ENCODE measurements around the gene GMDS. TPM values are rescaled to one million over a fixed set of nuclear protein-coding genes. Genes with fewer than 3 reads are reported as not detected.

The GMDS gene
- polyA plus RNA-seq, 1 of the 3 experiments (the other 2 are of a cell fraction), result 12.3 TPM

DNA sequence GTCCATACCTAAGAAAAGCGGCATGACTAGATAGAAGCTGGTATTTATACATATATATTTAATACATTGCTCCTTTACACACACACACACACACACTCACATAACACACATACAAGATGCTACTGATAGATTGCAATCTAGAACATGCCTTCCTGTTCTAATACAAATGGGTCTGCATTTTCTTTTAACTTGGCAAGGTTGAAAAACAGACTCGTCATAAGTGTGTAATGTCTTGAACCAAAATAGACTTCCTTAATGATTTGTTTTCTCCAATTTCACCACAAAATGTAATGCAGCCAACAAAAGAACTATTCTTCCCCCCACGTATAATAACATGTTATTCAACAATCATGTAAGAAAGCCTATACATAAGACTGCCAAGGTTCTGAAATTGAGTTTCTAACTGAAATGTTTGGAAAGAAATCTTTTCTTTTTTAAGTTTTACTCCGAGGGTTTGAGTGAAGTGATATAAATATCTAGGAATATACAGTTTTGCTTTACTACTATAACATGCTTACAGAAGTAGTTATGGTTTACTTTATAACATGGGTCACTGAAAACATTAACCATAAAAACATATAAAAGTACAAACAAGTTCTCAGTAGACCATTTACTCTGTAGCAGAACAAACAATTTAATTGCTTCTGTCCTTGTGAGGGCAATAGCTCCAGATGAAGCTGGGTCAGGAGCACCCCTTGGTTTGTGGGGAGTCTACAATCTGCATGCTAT is 428.2 kb downstream of the GMDS start:
- no peak overlapping the region for H3K4me3 ChIP-seq (ENCODE audit: low read depth in 2 of 2, low read length in 1 of 2)
- CTCF ChIA-PET, result no interaction called here
- H3K4me2 ChIP-seq, result no peak overlapping the region

DNA sequence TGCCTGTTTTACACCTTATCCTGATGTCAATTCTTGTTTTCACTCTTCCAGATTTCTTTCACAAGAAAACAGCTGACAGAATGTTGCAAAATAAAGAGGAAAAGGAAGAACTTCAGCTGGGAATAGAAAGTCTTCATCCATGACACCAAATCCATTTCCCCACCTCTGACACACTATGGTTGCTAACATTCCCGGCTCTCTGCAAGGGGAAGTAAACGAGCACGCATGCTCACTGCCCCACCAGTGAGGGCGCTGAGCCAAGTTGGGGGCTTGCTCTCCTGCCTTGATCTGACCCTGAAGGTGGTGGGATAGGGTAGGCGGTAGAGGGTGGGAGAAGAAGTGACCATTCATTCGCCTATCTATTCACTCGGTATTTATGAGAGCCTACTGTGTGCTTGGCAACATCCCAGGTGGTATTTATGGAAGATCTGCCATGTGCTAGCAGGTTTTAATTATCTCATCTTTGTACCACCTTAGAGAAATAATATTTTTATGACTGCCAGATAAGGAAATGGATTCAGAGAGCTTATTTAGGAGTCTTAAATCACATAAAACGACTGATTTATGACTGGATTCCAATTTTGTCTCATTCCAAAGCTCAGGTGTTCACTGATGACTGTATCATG is 429.5 kb downstream of the GMDS start:
- Histone ChIP-seq H3K9me2 (no peaks in the 10 kb centered on the region), H4K20me1 (ENCODE audit: insufficient read depth) (no peaks in the 10 kb centered on the region), H3K27me3 (ENCODE audit: insufficient read depth) (no peaks in the 10 kb centered on the region), H3K36me3 (replicated peaks in 1 of 2; ENCODE audit: control insufficient read depth in 1 of 2, insufficient read depth in 2 of 2, low read length in 1 of 2) (no peaks in the 10 kb centered on the region), H2AFZ (ENCODE audit: low read depth) (no peak overlapping the region), H3F3A (replicated peaks; ENCODE audit: insufficient read depth) (peaks cover 4% of the 10 kb centered on the region), H3K27ac (ENCODE audit: low read depth in 2 of 2, low read length in 1 of 2) (no peak overlapping the region), H3K79me2 (ENCODE audit: insufficient read depth) (no peaks in the 10 kb centered on the region), H3K9ac (no peak overlapping the region), H3K9me3 (no peaks in the 10 kb centered on the region), H3K4me3 (ENCODE audit: low read depth in 2 of 2, low read length in 1 of 2) (no peak overlapping the region), H3K4me1 (ENCODE audit: control insufficient read depth in 1 of 2, insufficient read depth in 2 of 2, low read depth in 1 of 2, low read length in 1 of 2) (peaks cover 0 to 3% of the 10 kb centered on the region in 2 experiments; a peak in 3 of 4 replicates), H3K4me2 (no peak overlapping the region)
- no peak for DNase-seq
- ChIA-PET POLR2A (no interaction called here), CTCF (interaction anchor here (1.0 kb wide), 1 partner anchor 13 kb away, joined by 3 read pairs; no protein-coding TSS in a partner anchor)
- WGBS (ENCODE audit: low lambda C conversion rate), result 98% methylated on average over 7 of the region's 8 CpGs
- TF ChIP-seq RCOR1 (IDR thresholded peaks at IDR 0.05; ENCODE audit: low read length) (no peak), FOSL2 (IDR thresholded peaks at IDR 0.05; ENCODE audit: borderline replicate concordance, low read depth) (no peak), RAD21 (IDR thresholded peaks at IDR 0.05; ENCODE audit: low read length) (no peak), TEAD4 (IDR thresholded peaks at IDR 0.05; ENCODE audit: borderline replicate concordance, insufficient read depth) (no peak)
- TF ChIP-seq, protein P1, sequence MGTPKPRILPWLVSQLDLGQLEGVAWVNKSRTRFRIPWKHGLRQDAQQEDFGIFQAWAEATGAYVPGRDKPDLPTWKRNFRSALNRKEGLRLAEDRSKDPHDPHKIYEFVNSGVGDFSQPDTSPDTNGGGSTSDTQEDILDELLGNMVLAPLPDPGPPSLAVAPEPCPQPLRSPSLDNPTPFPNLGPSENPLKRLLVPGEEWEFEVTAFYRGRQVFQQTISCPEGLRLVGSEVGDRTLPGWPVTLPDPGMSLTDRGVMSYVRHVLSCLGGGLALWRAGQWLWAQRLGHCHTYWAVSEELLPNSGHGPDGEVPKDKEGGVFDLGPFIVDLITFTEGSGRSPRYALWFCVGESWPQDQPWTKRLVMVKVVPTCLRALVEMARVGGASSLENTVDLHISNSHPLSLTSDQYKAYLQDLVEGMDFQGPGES (IDR thresholded peaks at IDR 0.05; ENCODE audit: low read depth, low read length), result no peak

More for the DNA sequence above, 428.2 kb downstream of the GMDS start:
- POLR2A ChIA-PET, result no interaction called here
- Histone ChIP-seq H2AFZ (ENCODE audit: low read depth) (peak overlapping the region; percentile 13; the same call in 1 of the 2 replicates), H3F3A (replicated peaks; ENCODE audit: insufficient read depth) (peaks cover 4% of the 10 kb centered on the region), H3K4me1 (ENCODE audit: control insufficient read depth in 1 of 2, insufficient read depth in 2 of 2, low read depth in 1 of 2, low read length in 1 of 2) (peaks cover 3 to 15% of the 10 kb centered on the region in 2 experiments; a peak in 3 of 4 replicates), H3K79me2 (ENCODE audit: insufficient read depth) (no peaks in the 10 kb centered on the region), H3K27me3 (ENCODE audit: insufficient read depth) (no peaks in the 10 kb centered on the region), H3K36me3 (replicated peaks in 1 of 2; ENCODE audit: control insufficient read depth in 1 of 2, insufficient read depth in 2 of 2, low read length in 1 of 2) (no peaks in the 10 kb centered on the region), H3K9ac (no peak overlapping the region), H3K9me3 (no peaks in the 10 kb centered on the region), H4K20me1 (ENCODE audit: insufficient read depth) (no peaks in the 10 kb centered on the region), H3K27ac (ENCODE audit: low read depth in 2 of 2, low read length in 1 of 2) (no peak overlapping the region), H3K9me2 (no peaks in the 10 kb centered on the region)
- 53% methylated on average over 4 of the region's 4 CpGs for WGBS (ENCODE audit: low lambda C conversion rate)
- DNase-seq, result no peak
- TF ChIP-seq MEF2A (IDR thresholded peaks at IDR 0.05; ENCODE audit: borderline replicate concordance, low read depth) (0 out of 2 replicates have a peak, but pooled peaks have one; percentile 43), PBX3 (IDR thresholded peaks at IDR 0.05) (no peak; the same call in 1 of the 2 replicates), TEAD4 (IDR thresholded peaks at IDR 0.05; ENCODE audit: borderline replicate concordance, insufficient read depth) (no peak), EZH2phosphoT487 (IDR thresholded peaks at IDR 0.05; ENCODE audit: borderline replicate concordance, low read depth) (no peak), JUND (IDR thresholded peaks at IDR 0.05) (0 out of 2 replicates have a peak, but pooled peaks have one; percentile 27), POLR2AphosphoS5 (IDR thresholded peaks at IDR 0.05; ENCODE audit: low read depth, low read length) (no peak), SIN3A (IDR thresholded peaks at IDR 0.05; ENCODE audit: borderline replicate concordance, low read depth, low read length) (no peak), FOXM1 (IDR thresholded peaks at IDR 0.05; ENCODE audit: low read depth) (0 out of 2 replicates have a peak, but pooled peaks have one; percentile 13), TCF12 (IDR thresholded peaks at IDR 0.05) (peak; percentile 41; the same call in 1 of the 2 replicates), USF1 (IDR thresholded peaks at IDR 0.05; ENCODE audit: borderline replicate concordance, low read depth) (no peak), YY1 (IDR thresholded peaks at IDR 0.05; ENCODE audit: low read depth) (no peak), NFIC (IDR thresholded peaks at IDR 0.05; ENCODE audit: borderline replicate concordance) (peak; percentile 47), GABPA (IDR thresholded peaks at IDR 0.05; ENCODE audit: low read depth) (no peak)
- TF ChIP-seq, protein P2, sequence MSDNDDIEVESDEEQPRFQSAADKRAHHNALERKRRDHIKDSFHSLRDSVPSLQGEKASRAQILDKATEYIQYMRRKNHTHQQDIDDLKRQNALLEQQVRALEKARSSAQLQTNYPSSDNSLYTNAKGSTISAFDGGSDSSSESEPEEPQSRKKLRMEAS (IDR thresholded peaks at IDR 0.05; ENCODE audit: low read depth), result no peak

Data from SK-N-SH (cell line).